Prostate gland (tissue), 2 donors: Measurements from ENCODE around the gene PRDM13. TPM values are rescaled to one million over a fixed set of nuclear protein-coding genes. Genes with fewer than 3 reads are reported as not detected.

Experiments
- DNase-seq: peaks from one replicate; pipeline ENCODE4 v3.0.0-alpha.2; 2019; ENCODE audit warnings: low spot score
- H3K27ac ChIP-seq, 2 donors: fragments of 200-600 bp; sonication (generic); 2 replicates each; pipeline ENCODE4 v1.5.1; 2017 to 2019
- H3K27me3 ChIP-seq: fragments of 200-600 bp; sonication (generic); replicated peaks from 2 replicates; pipeline ENCODE4 v1.5.1; 2019; ENCODE audit not compliant: insufficient read depth
- H3K36me3 ChIP-seq, 2 donors: fragments of 200-600 bp; sonication (generic); 1 replicate in 1 of 2; 2 replicates in 1 of 2; pipeline versions ENCODE4 v1.5.1 to v1.8.1; 2017 to 2019
- H3K4me1 ChIP-seq: fragments of 200-600 bp; sonication (generic); replicated peaks from 2 replicates; pipeline ENCODE4 v1.5.1; 2019
- H3K4me3 ChIP-seq, 2 donors: fragments of 200-600 bp; sonication (generic); 2 replicates each; pipeline ENCODE4 v1.5.1; 2017 to 2019
- H3K9me3 ChIP-seq: fragments of 200-600 bp; sonication (generic); 2 replicates; pipeline ENCODE4 v1.5.1; 2017
- POLR2A ChIP-seq: fragments of 450-650 bp; IDR thresholded peaks from one replicate; pipeline ENCODE4 v1.6.1; 2016; ENCODE audit warnings: antibody characterized with exemption, mild to moderate bottlenecking
- POLR2AphosphoS5 ChIP-seq: sonication (generic); formaldehyde crosslinking; IDR thresholded peaks from one replicate; pipeline ENCODE4 v1.6.1; 2017; ENCODE audit warnings: antibody characterized with exemption
- WGBS: methylation state at CpG from one replicate; pipeline ENCODE4 v1.1.5; 2018; 5-methylcytosine and 5-hydroxymethylcytosine counted together
- intact Hi-C: fragments of 100-400 bp; cut with DNase I; formaldehyde crosslinking; loops from one replicate; pipeline ENCODE4 v1.14.2; 2022
- total RNA-seq, 2 donors: library from RNA; depleted of rRNA; stranded (reverse); fragments of >200 nt; gene quantifications; one replicate each; pipeline ENCODE4 v1.1.0, GENCODE V29; 2016
- TF ChIP-seq, protein P1 (sequence below), 4 experiments: fragments of 200-600 bp in 2 of 4; fragments of 450-650 bp in 2 of 4; sonication (generic) in 2 of 4; IDR thresholded peaks; 1 replicate in 3 of 4; 2 replicates in 1 of 4; pipeline ENCODE4 v1.5.1; 2016 to 2019; ENCODE audit warnings: antibody characterized with exemption in 4 of 4, mild to moderate bottlenecking in 2 of 4, moderate library complexity in 2 of 4

PRDM13 gene
- total RNA-seq, 2 donors from 2014 or later, result 0.74 TPM; not detected in 1

DNA sequence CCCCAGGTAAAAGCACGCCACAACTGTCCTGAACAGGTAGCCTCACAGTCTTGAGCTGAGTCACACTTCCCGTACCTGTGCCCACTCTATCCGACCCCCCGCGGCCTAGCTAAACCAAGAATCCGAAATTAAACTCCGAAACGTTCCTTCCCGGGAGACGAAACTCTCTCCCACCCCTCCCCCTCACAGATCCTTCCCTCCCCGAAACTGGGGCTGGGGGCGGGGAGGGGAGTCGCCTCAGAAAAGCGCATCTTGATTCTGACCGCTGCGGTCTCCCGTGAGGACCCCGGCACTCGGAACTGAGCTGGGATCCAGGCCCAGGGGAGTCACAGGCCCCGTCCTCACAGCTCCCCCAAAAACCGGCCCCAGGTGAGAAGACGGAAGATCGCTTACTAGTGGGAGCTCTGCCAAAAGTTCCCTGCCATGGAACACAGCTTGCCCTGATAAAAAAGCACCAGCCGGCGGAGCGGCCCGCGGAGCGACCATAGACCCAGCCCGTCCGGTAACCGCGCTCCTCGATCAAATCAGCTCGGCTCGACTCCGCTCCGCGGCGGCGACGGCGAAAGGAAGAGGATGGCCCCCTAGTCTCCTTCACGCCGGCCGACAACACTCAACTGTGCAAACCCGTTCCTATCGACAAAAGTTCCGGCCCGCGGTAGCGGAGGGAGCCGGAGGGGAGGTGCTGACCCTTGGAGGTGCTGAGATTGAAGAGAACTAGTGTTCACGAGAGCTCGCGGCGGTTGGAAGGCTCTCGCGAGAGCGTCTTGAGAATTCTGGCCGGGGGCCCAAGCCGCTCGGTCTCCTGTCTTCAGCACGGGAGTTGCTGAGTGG lies 38.3 kb upstream of the PRDM13 start, which contains the start of gene CCNC:
CCNC (minus strand) TSS at position 558 of the 831 bp plus-strand sequence; CDS start at position 425, 133 bp downstream.
- H3K4me1 ChIP-seq, result no peaks in the 10 kb centered on the region
- H3K9me3 ChIP-seq, result no peaks in the 10 kb centered on the region
- peak; percentile 63 for TF ChIP-seq POLR2A
- peak; percentile 92 for TF ChIP-seq POLR2AphosphoS5
- TF ChIP-seq, protein P1, sequence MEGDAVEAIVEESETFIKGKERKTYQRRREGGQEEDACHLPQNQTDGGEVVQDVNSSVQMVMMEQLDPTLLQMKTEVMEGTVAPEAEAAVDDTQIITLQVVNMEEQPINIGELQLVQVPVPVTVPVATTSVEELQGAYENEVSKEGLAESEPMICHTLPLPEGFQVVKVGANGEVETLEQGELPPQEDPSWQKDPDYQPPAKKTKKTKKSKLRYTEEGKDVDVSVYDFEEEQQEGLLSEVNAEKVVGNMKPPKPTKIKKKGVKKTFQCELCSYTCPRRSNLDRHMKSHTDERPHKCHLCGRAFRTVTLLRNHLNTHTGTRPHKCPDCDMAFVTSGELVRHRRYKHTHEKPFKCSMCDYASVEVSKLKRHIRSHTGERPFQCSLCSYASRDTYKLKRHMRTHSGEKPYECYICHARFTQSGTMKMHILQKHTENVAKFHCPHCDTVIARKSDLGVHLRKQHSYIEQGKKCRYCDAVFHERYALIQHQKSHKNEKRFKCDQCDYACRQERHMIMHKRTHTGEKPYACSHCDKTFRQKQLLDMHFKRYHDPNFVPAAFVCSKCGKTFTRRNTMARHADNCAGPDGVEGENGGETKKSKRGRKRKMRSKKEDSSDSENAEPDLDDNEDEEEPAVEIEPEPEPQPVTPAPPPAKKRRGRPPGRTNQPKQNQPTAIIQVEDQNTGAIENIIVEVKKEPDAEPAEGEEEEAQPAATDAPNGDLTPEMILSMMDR (IDR thresholded peaks at IDR 0.05), result no peak
- no peaks in the 10 kb centered on the region for H3K27me3 ChIP-seq
- DNase-seq, result peak; percentile 88
- WGBS, result under 1% methylated on average over 64 of the region's 64 CpGs
- intact Hi-C loops, result loop anchor here (5.0 kb wide), 1 partner anchor 46 kb away; no protein-coding TSS in a partner anchor
- peak within 1 kb of the TSS; percentile 89 to 90 for H3K27ac ChIP-seq
- H3K4me3 ChIP-seq, result peak within 1 kb of the TSS; percentile 83 to 93
- H3K36me3 ChIP-seq, result no peaks in the 10 kb centered on the region

DNA sequence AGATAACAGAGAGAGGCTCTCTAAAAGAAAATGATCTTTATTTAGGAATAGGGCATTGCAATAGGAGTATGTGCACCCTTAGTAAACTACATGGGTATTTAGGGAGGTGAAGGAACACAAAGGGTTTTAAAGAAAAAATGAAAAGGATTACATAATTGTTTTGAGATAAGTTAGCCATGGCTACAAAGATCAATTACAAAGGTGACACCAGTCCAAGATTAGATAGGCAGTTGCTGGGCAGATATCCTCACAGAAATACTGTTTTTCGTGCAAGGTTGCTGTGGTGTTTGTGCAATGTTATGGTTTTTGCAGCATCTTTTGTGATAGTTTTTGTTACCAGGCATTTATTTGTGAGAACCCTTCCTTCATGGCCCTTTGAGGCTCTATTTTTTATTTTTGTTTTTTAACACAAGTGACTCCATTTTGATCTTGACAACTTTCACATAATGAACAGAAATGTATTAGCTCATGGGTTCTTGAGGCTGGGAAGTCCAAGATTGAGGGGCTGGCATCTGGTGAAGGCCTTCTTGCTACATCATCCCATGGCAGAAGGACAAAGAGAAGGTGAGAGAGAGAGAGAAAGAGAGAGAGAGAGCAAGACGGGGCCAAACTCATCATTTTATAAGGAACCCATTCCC lies 32.5 kb upstream of the PRDM13 start:
- WGBS, result 91% methylated on average over 2 of the region's 2 CpGs
- Histone ChIP-seq H3K36me3 (no peaks in the 10 kb centered on the region), H3K27ac (no peak overlapping the region), H3K4me3 (no peak overlapping the region), H3K9me3 (no peaks in the 10 kb centered on the region), H3K27me3 (no peaks in the 10 kb centered on the region), H3K4me1 (no peaks in the 10 kb centered on the region)
- intact Hi-C loops, result no loop called here
- no peak for DNase-seq
- no peak for TF ChIP-seq POLR2AphosphoS5
- TF ChIP-seq, protein P1 (IDR thresholded peaks at IDR 0.05), result no peak
- TF ChIP-seq POLR2A, result no peak

DNA sequence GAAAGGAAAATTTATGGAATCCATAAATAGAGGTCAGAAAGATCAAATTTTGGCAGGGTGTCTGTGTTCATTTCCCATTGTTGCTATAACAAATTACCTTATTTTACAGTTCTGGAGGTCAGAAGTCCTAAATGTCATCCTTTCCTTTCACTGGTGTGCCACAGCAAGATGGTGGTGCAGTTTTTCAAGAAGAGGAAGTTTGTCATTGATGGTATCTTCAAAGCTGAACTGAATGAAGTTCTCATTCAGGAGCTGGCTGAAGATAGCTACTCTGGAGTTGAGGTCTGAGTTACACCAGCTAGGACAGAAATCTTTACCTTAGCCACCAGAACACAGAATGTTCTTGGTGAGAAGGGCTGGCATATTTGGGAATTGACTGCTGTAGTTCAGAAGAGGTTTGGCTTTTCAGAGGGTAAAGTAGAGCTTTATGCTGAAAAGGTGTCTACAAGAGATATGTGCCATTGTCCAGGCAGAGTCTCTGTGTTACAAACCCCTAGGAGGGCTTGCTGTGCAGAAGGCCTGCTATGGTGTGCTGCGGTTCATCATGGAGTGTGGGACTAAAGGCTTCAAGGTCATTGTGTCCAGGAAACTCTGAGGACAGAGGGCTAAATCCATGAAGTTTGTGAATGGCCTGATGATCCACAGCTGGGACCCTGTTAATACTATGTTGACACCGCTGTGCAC lies 30.9 kb upstream of the PRDM13 start:
- Histone ChIP-seq H3K36me3 (no peaks in the 10 kb centered on the region), H3K4me1 (no peaks in the 10 kb centered on the region), H3K4me3 (no peak overlapping the region), H3K9me3 (no peaks in the 10 kb centered on the region), H3K27me3 (no peaks in the 10 kb centered on the region), H3K27ac (no peak overlapping the region)
- WGBS, result 100% methylated on average over 2 of the region's 2 CpGs
- TF ChIP-seq POLR2AphosphoS5 (no peak), POLR2A (no peak)
- TF ChIP-seq, protein P1 (IDR thresholded peaks at IDR 0.05), result no peak
- intact Hi-C loops, result no loop called here
- no peak for DNase-seq

DNA sequence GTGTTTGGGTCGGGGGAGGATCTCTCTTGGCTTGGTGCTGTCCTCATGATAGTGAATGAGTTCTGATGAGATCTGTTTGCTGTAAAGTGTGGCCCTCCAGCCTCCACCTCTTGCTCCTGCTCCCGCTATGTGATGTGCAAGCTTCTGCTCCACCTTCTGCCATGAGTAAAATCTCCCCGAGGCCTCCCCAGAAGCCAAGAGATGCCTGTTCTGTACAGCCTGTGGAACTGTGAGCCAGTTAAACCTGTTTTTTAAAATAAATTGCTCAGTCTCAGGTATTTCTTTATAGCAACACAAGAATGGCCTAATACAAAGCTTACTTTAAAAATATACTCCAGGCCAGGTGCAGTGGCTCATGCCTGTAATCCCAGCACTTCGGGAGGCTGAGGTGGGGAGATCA lies 26.9 kb upstream of the PRDM13 start:
- H3K36me3 ChIP-seq, result no peaks in the 10 kb centered on the region
- intact Hi-C loops, result no loop called here
- 67% methylated on average over 4 of the region's 4 CpGs for WGBS

More for the DNA sequence above, 26.9 kb upstream of the PRDM13 start:
- Histone ChIP-seq H3K9me3 (no peaks in the 10 kb centered on the region), H3K4me1 (no peaks in the 10 kb centered on the region), H3K27me3 (no peaks in the 10 kb centered on the region), H3K27ac (no peak overlapping the region), H3K4me3 (no peak overlapping the region)
- TF ChIP-seq, protein P1 (IDR thresholded peaks at IDR 0.05), result no peak
- TF ChIP-seq POLR2AphosphoS5, result no peak
- no peak for TF ChIP-seq POLR2A
- no peak for DNase-seq
